Effector memory CD8-positive, alpha-beta T cell (primary cell): ENCODE data around the gene NAE1.
"Not testable (repeated sequence)": the region's sequence is repeated elsewhere in the genome, so short reads cannot be mapped to it uniquely, and the experiment has no call there.

Experiments
- ATAC-seq: fragments of 150-1000 bp; cut with Tn5 transposase; replicated peaks from 2 replicates; pipeline ENCODE4 v1.10.0; 2021; ENCODE audit warnings: mild to moderate bottlenecking, moderate library complexity
- DNase-seq, 3 experiments: peaks; one replicate each; pipeline ENCODE4 v3.0.0; 2021
- H3K27ac Mint-ChIP-seq, 2 donors: one replicate each; pipeline ENCODE4 v1.8.0; 2022; ENCODE audit warnings: mild to moderate bottlenecking in 2 of 2, mixed read lengths in 2 of 2, moderate library complexity in 2 of 2
- H3K27me3 Mint-ChIP-seq, 2 donors: one replicate each; pipeline ENCODE4 v1.8.0; 2022; ENCODE audit warnings: mixed read lengths in 2 of 2
- H3K36me3 Mint-ChIP-seq: one replicate; pipeline ENCODE4 v1.8.0; 2022; ENCODE audit warnings: mild to moderate bottlenecking, moderate library complexity, mixed read lengths; ENCODE audit not compliant: insufficient read depth
- H3K4me1 Mint-ChIP-seq, 2 donors: one replicate each; pipeline ENCODE4 v1.8.0; 2022; ENCODE audit warnings: low read depth in 2 of 2, mixed read lengths in 2 of 2
- H3K4me3 Mint-ChIP-seq, 2 donors: one replicate each; pipeline ENCODE4 v1.8.0; 2022; ENCODE audit warnings: mild to moderate bottlenecking in 2 of 2, mixed read lengths in 2 of 2, moderate library complexity in 2 of 2
- H3K9me3 Mint-ChIP-seq, 2 donors: one replicate each; pipeline ENCODE4 v1.8.0; 2022; ENCODE audit warnings: mixed read lengths in 2 of 2
- total RNA-seq, 9 experiments: gene quantifications; one replicate each; lab custom pipeline; 2026; lab: John Stamatoyannopoulos, UW

NAE1 gene
- 28.2 to 124 (median 90.0) reads per million in 9 experiments for total RNA-seq

DNA sequence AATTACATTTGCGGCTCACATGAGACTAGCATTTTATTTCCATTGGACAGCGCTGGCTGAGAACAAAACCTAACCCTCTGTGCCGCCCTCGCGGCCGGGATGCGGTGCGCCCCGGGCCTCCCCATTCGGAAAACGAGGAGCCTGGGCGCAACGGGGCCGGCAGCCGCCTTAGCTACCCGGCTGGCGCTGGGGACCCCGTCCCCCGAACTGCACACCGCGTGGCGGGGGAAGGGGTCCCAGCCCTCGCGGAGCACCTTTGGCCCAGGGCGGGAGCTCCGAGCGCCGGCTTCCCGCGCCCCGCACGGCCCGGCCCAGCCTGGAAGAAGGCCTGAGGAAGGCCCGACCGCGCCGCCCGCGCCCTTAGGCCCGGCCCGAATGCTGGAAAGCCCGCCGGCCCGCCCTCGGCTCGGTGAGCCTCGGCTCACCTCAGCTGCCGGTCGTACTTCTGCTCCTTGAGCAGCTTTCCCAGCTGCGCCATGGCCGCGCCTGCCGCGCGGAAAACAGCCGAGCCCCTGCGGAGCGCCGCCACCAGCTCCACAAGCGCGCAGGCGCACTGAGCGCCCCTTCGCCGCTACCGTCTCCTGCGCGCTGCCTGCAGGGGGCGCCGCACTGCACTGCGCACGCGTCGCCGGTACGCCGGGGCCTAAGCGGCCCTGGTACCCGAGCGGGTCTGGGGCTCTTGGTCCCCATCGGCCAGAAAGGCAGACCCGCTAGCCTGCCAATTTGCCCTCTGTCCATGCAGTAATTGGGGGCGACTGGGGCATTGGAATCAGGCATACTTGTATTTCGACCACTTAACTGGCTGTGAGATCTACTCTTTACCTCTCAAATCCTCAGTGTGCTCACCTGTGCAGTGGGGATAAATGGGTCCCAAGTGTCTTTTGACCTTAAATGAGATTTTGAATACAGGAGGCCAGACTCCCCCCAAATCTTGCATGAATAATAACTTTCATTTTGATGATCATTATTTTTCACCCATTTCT, at the start of gene NAE1:
Gene NAE1 (minus strand): TSS at position 555 of the 983 bp plus-strand sequence. CDS start 77 bp downstream, at position 478.
- Mint-ChIP-seq H3K27ac (peak within 1 kb of the TSS; percentile 46 to 71), H3K4me1 (peaks cover 20 to 25% of the 10 kb centered on the region in 2 donors), H3K4me3 (peak within 1 kb of the TSS; percentile 68 to 71), H3K36me3 (peaks cover 18% of the 10 kb centered on the region), H3K9me3 (no peaks in the 10 kb centered on the region), H3K27me3 (no peaks in the 10 kb centered on the region)
- peak; percentile 85 to 92 (median 89) for DNase-seq
- ATAC-seq = peak; percentile 95

DNA sequence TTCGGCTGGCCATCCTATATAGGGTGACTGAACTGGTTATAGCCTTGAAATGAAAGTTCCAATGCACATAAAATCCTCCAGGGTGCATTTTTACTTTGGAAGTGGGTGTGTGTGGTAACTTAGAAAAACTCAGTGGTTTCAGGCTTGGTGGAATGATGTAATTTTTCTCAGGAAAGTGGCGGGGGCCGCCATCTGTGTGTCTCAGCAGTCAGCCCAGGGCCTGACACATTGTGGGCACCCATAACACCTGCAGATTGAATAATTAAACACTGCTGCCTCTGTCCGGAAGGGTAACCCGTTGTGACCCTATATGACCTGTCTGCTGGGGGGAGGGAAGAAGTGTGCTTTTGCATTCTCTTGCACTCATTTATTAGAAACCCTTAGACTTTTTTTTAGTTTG, 47.3 kb upstream of the NAE1 start:
- ATAC-seq = no peak
- Mint-ChIP-seq H3K4me3 (peak overlapping the region in 1 of 2 donors; percentile 87), H3K36me3 (peaks cover 20% of the 10 kb centered on the region), H3K4me1 (peaks cover 31 to 43% of the 10 kb centered on the region in 2 donors), H3K9me3 (no peaks in the 10 kb centered on the region), H3K27ac (peak overlapping the region in 1 of 2 donors; percentile 53), H3K27me3 (no peaks in the 10 kb centered on the region)
- DNase-seq = no peak

DNA sequence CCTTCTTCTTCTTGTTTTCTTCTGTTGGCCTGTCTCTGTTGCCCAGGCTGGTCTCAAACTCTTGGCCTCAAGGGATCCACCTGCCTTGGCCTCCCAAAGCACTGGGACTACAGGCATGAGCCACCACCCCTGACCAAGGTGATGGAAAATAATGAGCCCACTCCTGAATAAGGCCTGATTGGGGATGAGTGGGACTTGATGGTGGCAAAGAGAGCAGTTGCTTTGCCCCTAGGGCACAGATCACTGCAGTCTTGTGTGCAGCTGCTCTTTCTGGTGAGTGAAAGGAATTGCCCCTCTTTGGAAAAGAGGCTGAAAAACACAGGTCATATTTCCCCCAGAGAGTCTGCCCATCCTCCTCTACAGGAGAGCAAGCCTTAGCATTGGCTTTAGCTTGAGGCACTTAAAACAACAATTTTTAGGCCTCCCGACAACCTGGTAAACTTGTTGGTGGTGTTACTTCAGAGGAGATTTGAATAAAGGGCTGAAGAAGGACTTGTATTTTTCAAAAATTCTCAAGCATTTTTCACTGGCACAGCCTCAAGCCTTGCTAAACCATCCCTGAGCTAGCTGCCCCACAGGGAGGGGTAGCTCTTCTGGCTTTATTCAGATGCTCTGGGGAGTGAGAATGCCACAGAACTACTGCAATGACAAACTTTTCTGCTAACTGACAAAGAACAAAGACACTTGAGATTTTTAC, 43.5 kb upstream of the NAE1 start:
- no peak for DNase-seq
- Mint-ChIP-seq H3K4me1 (peaks cover 34 to 37% of the 10 kb centered on the region in 2 donors), H3K4me3 (peak overlapping the region; percentile 71), H3K9me3 (no peaks in the 10 kb centered on the region), H3K27me3 (no peaks in the 10 kb centered on the region), H3K27ac (peak overlapping the region; percentile 82 to 92), H3K36me3 (peaks cover 10% of the 10 kb centered on the region)
- ATAC-seq = no peak

DNA sequence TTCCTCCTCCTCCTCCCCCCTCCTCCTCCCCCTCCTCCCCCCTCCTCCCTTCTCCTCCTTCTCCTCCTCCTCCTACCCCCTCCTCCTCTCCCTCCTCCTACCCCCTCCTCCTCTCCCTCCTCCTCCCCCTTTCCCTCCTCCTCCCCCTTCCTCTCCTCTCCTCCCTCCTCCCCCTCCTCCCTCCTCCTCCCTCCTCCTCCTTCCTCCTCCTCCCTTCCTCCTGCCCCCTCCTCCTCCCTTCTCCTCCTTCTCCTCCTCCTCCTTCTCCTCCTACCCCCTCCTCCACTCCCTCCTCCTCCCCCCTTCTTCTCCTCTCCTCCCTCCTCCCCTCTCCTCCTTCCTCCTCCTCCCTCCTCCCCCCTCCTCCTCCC, 42.9 kb upstream of the NAE1 start:
- Mint-ChIP-seq H3K4me3 (peak overlapping the region; percentile 79 to 85), H3K27ac (peak overlapping the region; percentile 82 to 92), H3K4me1 (peaks cover 33 to 37% of the 10 kb centered on the region in 2 donors), H3K36me3 (peaks cover 10% of the 10 kb centered on the region), H3K9me3 (no peaks in the 10 kb centered on the region), H3K27me3 (no peaks in the 10 kb centered on the region)
- DNase-seq (no peak), ATAC-seq (no peak)

GRCh38 chr16:66872943-66873684, 42.3 kb upstream of the NAE1 start:
- H3K9me3 Mint-ChIP-seq = no peaks in the 10 kb centered on the region
- H3K4me3 Mint-ChIP-seq = peak overlapping the region; percentile 79 to 85
- peaks cover 30 to 32% of the 10 kb centered on the region in 2 donors for H3K4me1 Mint-ChIP-seq
- peak; percentile 86 to 91 (median 89) for DNase-seq
- H3K27me3 Mint-ChIP-seq = no peaks in the 10 kb centered on the region
- H3K36me3 Mint-ChIP-seq = peaks cover 10% of the 10 kb centered on the region
- H3K27ac Mint-ChIP-seq = peak overlapping the region; percentile 82 to 92
- ATAC-seq = peak; percentile 86

DNA sequence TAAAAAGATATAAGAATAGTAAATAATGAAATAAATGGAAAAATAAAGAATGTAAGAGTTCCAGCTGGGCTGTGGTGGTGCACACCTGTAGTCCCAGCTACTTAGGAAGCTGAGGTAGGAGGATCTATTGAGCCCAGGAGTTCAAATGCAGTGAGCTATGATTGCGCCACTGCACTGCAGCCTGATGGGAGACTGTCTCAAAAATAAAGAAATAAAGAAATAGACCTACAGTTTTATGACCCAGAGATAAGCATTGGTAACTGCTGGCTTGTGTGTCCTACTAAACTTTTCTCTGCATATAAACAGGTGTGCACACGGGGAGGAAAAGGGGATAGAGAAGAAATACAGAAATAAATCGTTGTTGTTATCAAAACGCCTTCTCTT, 41.8 kb upstream of the NAE1 start:
- Mint-ChIP-seq H3K4me1 (peaks cover 31 to 33% of the 10 kb centered on the region in 2 donors), H3K36me3 (peaks cover 10% of the 10 kb centered on the region), H3K27me3 (no peaks in the 10 kb centered on the region), H3K27ac (peak overlapping the region; percentile 82 to 92), H3K4me3 (peak overlapping the region; percentile 79 to 85), H3K9me3 (no peaks in the 10 kb centered on the region)
- ATAC-seq = no peak
- no peak for DNase-seq

DNA sequence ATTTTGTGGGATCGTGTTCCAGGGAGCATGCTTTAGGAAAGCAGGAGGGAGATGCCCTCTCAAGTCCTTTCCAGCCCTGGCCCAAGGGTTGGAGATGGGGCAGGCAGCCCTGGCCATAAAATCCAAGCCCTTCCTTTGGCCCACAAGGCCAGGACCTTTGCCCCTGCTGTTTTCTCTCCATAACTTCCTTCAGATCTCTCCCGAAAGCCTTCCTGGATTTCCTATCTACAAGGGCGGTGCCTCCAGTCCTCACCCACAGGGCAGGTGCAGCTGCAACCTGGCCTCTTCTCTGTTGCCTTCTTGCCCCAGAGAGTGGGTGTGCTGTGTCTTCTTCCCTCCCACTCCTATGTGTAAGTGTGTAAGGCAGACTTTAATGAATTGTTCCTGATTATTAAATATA, 41.1 kb upstream of the NAE1 start:
- Mint-ChIP-seq H3K27ac (peak overlapping the region in 1 of 2 donors; percentile 92), H3K36me3 (peaks cover 10% of the 10 kb centered on the region), H3K9me3 (no peaks in the 10 kb centered on the region), H3K4me1 (peaks cover 31 to 33% of the 10 kb centered on the region in 2 donors), H3K27me3 (no peaks in the 10 kb centered on the region), H3K4me3 (peak overlapping the region; percentile 34 to 79)
- no peak for ATAC-seq
- DNase-seq = no peak

DNA sequence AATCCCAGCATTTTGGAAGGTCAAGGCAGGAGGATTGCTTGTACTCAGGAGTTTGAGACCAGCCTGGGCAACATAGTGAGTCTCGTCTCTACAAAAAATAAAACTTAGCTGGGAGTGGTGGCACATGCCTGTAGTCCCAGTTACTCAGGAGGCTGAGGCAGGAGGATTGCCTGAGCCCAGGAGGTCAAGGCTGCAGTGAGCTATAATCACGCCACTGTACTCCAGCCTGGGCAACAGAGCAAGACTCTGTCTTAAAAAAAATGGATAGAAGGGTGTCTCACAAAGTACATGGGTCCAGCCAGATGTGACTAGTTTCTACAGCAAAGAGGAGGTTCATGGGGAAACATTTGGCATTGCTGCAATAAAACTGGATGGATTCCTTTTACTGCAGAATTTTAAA, 40.6 kb upstream of the NAE1 start:
- not testable (repeated sequence) for ATAC-seq, DNase-seq, H3K9me3 Mint-ChIP-seq, H3K4me3 Mint-ChIP-seq, H3K27me3 Mint-ChIP-seq
- Mint-ChIP-seq H3K36me3 (peaks cover 10% of the 10 kb centered on the region), H3K4me1 (peaks cover 31 to 33% of the 10 kb centered on the region in 2 donors), H3K27ac (peak overlapping the region in 1 of 2 donors; percentile 92)

GRCh38 chr16:66869424-66869823, 38.6 kb upstream of the NAE1 start:
- H3K36me3 Mint-ChIP-seq = peaks cover 6% of the 10 kb centered on the region

DNA sequence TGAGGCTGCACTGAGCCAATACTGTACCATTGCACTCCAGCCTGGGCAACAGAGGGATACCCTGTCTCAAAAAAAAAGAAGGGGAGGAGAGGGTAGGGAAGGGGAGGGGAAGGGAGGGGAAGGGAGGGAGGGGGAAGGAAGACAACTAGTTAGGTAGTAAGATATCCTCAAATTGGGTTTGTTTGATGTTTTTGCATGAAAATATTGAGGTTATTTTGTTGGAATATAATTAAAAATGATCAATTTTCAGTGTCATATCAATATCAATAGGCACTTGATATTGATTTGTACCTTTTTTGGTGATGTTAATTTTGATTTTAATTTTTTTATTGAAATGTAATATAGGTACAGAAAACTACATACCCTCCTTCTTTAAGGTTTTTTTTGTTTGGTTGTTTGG, 32.9 kb upstream of the NAE1 start:
- H3K27ac Mint-ChIP-seq = no peak overlapping the region
- H3K36me3 Mint-ChIP-seq = peaks cover 4% of the 10 kb centered on the region
- no peak overlapping the region for H3K4me3 Mint-ChIP-seq
- no peak for DNase-seq
- ATAC-seq = no peak
- peaks cover 4 to 6% of the 10 kb centered on the region in 2 donors for H3K4me1 Mint-ChIP-seq
- H3K9me3 Mint-ChIP-seq = no peaks in the 10 kb centered on the region
- no peaks in the 10 kb centered on the region for H3K27me3 Mint-ChIP-seq

More at GRCh38 chr16:66869424-66869823, 38.6 kb upstream of the NAE1 start:
- ATAC-seq = no peak
- H3K4me3 Mint-ChIP-seq = no peak overlapping the region
- H3K27ac Mint-ChIP-seq = no peak overlapping the region
- peaks cover 26 to 28% of the 10 kb centered on the region in 2 donors for H3K4me1 Mint-ChIP-seq
- no peaks in the 10 kb centered on the region for H3K27me3 Mint-ChIP-seq
- DNase-seq = no peak
- no peaks in the 10 kb centered on the region for H3K9me3 Mint-ChIP-seq

DNA sequence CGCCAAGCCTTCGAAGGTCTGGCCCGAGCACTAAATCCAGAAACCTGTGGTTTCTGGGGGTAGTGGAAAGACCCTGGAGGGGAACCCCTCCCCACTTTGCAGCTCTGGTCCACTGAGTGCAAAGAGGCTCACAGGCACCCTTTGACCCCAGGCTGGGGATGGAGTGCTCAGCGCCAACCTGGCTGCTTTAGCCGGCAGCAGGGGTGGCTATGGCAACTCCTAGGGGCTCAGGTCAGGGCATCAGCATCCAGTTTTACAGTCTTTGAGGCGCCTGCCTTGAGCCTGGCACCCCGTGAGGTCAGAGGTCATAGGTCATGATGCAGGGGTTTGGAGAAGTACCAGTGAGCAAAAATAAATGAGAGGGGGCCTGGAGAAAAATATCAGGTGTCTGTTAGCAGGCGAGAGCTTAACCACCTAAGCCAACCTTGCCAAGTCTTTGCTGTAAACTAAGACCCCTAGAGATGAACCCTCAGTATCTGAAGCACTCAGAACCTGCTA, 31.3 kb upstream of the NAE1 start:
- peaks cover 4% of the 10 kb centered on the region for H3K36me3 Mint-ChIP-seq
- DNase-seq (no peak), ATAC-seq (no peak)
- H3K4me1 Mint-ChIP-seq = no peaks in the 10 kb centered on the region
- H3K27ac Mint-ChIP-seq = no peak overlapping the region
- H3K9me3 Mint-ChIP-seq = no peaks in the 10 kb centered on the region
- no peaks in the 10 kb centered on the region for H3K27me3 Mint-ChIP-seq
- H3K4me3 Mint-ChIP-seq = no peak overlapping the region

GRCh38 chr16:66859397-66860068, 28.8 kb upstream of the NAE1 start:
- H3K27ac Mint-ChIP-seq = no peak overlapping the region
- peaks cover 4% of the 10 kb centered on the region for H3K36me3 Mint-ChIP-seq
- no peak overlapping the region for H3K4me3 Mint-ChIP-seq
- no peak for DNase-seq
- H3K9me3 Mint-ChIP-seq = no peaks in the 10 kb centered on the region
- no peak for ATAC-seq
- no peaks in the 10 kb centered on the region for H3K4me1 Mint-ChIP-seq
- no peaks in the 10 kb centered on the region for H3K27me3 Mint-ChIP-seq
